HFFc6 (cell line): ENCODE measurements around the gene NRDE2. TPM values are rescaled to one million over a fixed set of nuclear protein-coding genes. Genes with fewer than 3 reads are reported as not detected.
"Not testable (repeated sequence)": the region's sequence is repeated elsewhere in the genome, so short reads cannot be mapped to it uniquely, and the experiment has no call there.

Experiments used
- DNase-seq: peaks from one replicate; pipeline ENCODE4 v3.0.0-alpha.2; 2018
- H3K27ac Mint-ChIP-seq: 2 replicates; pipeline ENCODE4 v1.8.0; 2020; ENCODE audit warnings: mild to moderate bottlenecking, mixed read lengths
- H3K27me3 Mint-ChIP-seq: 2 replicates; pipeline ENCODE4 v1.8.0; 2021; ENCODE audit warnings: mild to moderate bottlenecking, moderate library complexity, mixed read lengths; ENCODE audit not compliant: insufficient read depth
- H3K36me3 Mint-ChIP-seq: 2 replicates; pipeline ENCODE4 v1.8.0; 2021; ENCODE audit warnings: low read depth, mixed read lengths
- H3K4me1 Mint-ChIP-seq: 2 replicates; pipeline ENCODE4 v1.8.0; 2020; ENCODE audit warnings: low read depth, mixed read lengths
- H3K4me3 Mint-ChIP-seq: 2 replicates; pipeline ENCODE4 v1.8.0; 2020; ENCODE audit warnings: mild to moderate bottlenecking, moderate library complexity, mixed read lengths
- H3K9me3 Mint-ChIP-seq: 2 replicates; pipeline ENCODE4 v1.8.0; 2020; ENCODE audit warnings: mild to moderate bottlenecking, mixed read lengths
- CTCF ChIP-seq: fragments of 200-600 bp; sonication (generic); IDR thresholded peaks from 2 replicates; pipeline ENCODE4 v1.5.0; 2021; ENCODE audit warnings: antibody characterized with exemption, mild to moderate bottlenecking
- total RNA-seq, 6 experiments: library from RNA; stranded (reverse); fragmentation: NEBNext Ultra II Directional; extraction: Animal tissue kit (Norgen Biotek cat#: 25700); gene quantifications; 2 replicates in 1 of 6; 3 replicates in 5 of 6; pipeline ENCODE4 v1.2.3, GENCODE V29; 2021

NRDE2 gene
- total RNA-seq, 6 experiments from 2014 or later, result 7.9 to 12.1 (median 9.8) TPM

DNA sequence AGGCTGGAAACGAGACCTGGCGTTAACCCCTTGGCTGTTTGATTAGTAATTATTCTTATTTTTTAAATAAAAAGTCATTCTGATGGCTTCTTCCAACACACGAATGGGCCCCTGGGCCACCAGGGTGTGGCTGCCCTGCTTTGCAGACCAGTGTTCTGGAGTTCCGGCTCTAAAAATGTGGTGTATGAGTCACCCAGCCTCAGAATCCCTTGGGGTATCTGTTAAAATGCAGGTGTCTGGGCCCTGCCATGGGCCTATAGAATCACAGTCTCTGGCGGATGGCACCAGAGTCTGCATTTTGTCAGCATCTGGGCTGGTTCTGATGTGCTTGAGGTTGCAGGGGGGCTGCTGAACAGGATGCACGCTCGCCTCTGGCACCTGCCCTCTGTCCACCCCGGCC is 77.9 kb downstream of the NRDE2 start:
- peaks cover 12% of the 10 kb centered on the region for H3K9me3 Mint-ChIP-seq
- H3K4me3 Mint-ChIP-seq, result no peak overlapping the region
- H3K27ac Mint-ChIP-seq, result no peak overlapping the region
- no peak for DNase-seq
- peaks cover 25% of the 10 kb centered on the region for H3K36me3 Mint-ChIP-seq
- peaks cover 7% of the 10 kb centered on the region for H3K27me3 Mint-ChIP-seq
- peaks cover 25% of the 10 kb centered on the region for H3K4me1 Mint-ChIP-seq
- TF ChIP-seq CTCF, result no peak

DNA sequence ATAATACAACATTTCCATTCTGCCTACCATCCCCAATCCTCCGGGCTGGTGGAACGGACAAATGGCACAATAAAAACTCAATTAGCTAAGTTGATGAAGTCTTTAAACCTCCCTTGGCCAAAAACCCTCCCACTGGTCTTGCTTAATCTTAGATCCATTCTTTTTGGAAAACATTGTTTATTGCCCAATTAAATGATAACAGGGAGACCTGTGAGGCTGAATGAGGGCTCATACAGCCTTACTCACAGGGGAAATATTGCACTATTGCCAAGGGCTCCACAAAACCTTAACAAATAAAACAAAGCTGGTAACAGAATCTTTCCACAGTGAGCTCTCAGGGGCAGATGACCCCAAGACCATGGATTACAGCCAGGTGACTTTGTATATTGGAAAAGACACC is 83.1 kb downstream of the NRDE2 start:
- no peaks in the 10 kb centered on the region for H3K4me1 Mint-ChIP-seq
- no peak for TF ChIP-seq CTCF
- H3K9me3 Mint-ChIP-seq, result 0 out of 2 replicates have a peak, but pooled peaks cover 6% of the 10 kb centered on the region
- H3K27me3 Mint-ChIP-seq, result peaks cover 6% of the 10 kb centered on the region
- no peak overlapping the region for H3K4me3 Mint-ChIP-seq
- DNase-seq, result no peak
- H3K27ac Mint-ChIP-seq, result no peak overlapping the region
- H3K36me3 Mint-ChIP-seq, result no peaks in the 10 kb centered on the region

- H3K9me3 Mint-ChIP-seq, DNase-seq, H3K36me3 Mint-ChIP-seq, H3K4me3 Mint-ChIP-seq, H3K27me3 Mint-ChIP-seq, H3K27ac Mint-ChIP-seq, H3K4me1 Mint-ChIP-seq: not testable (repeated sequence)
These were observed 84.3 kb downstream of the NRDE2 start for GRCh38 chr14:90247441-90247840.

- H3K36me3 Mint-ChIP-seq, result no peaks in the 10 kb centered on the region
- TF ChIP-seq CTCF, result no peak
- H3K27ac Mint-ChIP-seq, result no peak overlapping the region
- H3K27me3 Mint-ChIP-seq, result peaks cover 10% of the 10 kb centered on the region
- H3K4me3 Mint-ChIP-seq, result no peak overlapping the region
- 0 out of 2 replicates have a peak, but pooled peaks cover 6% of the 10 kb centered on the region for H3K9me3 Mint-ChIP-seq
- DNase-seq, result no peak
- H3K4me1 Mint-ChIP-seq, result no peaks in the 10 kb centered on the region
These were observed 84.8 kb downstream of the NRDE2 start for GRCh38 chr14:90246936-90247335.

DNA sequence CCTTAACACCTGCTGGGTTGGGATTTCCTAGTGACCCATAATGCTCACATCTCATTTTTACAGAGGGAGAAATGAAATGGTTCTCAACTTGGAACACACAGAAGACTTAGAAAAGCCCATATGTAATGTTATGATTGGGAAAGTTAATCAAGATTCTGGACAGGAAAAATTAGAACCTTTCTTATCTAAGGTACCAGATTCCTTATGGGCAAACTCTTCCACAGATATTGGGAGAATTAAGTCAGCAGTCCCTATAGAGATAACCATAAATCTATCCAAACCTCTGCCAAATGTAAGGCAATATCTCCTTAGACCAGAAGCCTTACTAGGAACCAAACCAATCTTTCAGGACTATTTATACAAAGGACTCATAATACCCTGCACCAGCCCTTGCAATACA is 89.3 kb downstream of the NRDE2 start:
- Mint-ChIP-seq H3K36me3 (peaks cover 34% of the 10 kb centered on the region), H3K27ac (no peak overlapping the region), H3K4me3 (no peak overlapping the region), H3K4me1 (no peaks in the 10 kb centered on the region), H3K27me3 (peaks cover 20% of the 10 kb centered on the region), H3K9me3 (peaks cover 44% of the 10 kb centered on the region)
- DNase-seq, result no peak
- no peak for TF ChIP-seq CTCF

GRCh38 chr14:90239139-90239538 is 92.6 kb downstream of the NRDE2 start:
- Mint-ChIP-seq H3K27ac (no peak overlapping the region), H3K36me3 (peaks cover 37% of the 10 kb centered on the region), H3K9me3 (peaks cover 46% of the 10 kb centered on the region), H3K4me1 (peaks cover 4% of the 10 kb centered on the region; the same call in 1 of the 2 replicates), H3K27me3 (peaks cover 27% of the 10 kb centered on the region), H3K4me3 (no peak overlapping the region)
- no peak for DNase-seq
- TF ChIP-seq CTCF, result no peak
